Endodermal cell (in vitro differentiated cells): ENCODE data around the gene ACTN4. TPM values are rescaled to one million over a fixed set of nuclear protein-coding genes. Genes with fewer than 3 reads are reported as not detected.

Source experiments
- DNase-seq: peaks from one replicate; pipeline ENCODE4 v3.0.0-alpha.2; 2017
- H3K27ac ChIP-seq: 2 replicates; pipeline ENCODE4 v1.5.1; 2013; ENCODE audit warnings: mild to moderate bottlenecking, low read depth, low read length, moderate library complexity
- H3K27me3 ChIP-seq: 2 replicates; pipeline ENCODE4 v1.6.1; 2013; ENCODE audit warnings: mild to moderate bottlenecking, low read length, moderate library complexity; ENCODE audit not compliant: insufficient read depth, control insufficient read depth, poor library complexity, severe bottlenecking
- H3K36me3 ChIP-seq: 2 replicates; pipeline ENCODE4 v1.7.0; 2013; ENCODE audit warnings: mild to moderate bottlenecking, low read length, moderate library complexity; ENCODE audit not compliant: control insufficient read depth, insufficient read depth
- H3K4me1 ChIP-seq: one replicate; pipeline ENCODE4 v1.7.0; 2013; ENCODE audit warnings: low read length; ENCODE audit not compliant: control insufficient read depth, insufficient read depth
- H3K4me3 ChIP-seq: 2 replicates; pipeline ENCODE4 v1.5.1; 2013; ENCODE audit warnings: mild to moderate bottlenecking, low read length, moderate library complexity
- H3K9ac ChIP-seq: 2 replicates; pipeline ENCODE4 v1.6.1; 2013; ENCODE audit warnings: mild to moderate bottlenecking, low read length, moderate library complexity; ENCODE audit not compliant: poor library complexity, severe bottlenecking; ENCODE audit errors: extremely low read depth
- H3K9me3 ChIP-seq: 2 replicates; pipeline ENCODE4 v1.6.1; 2013; ENCODE audit warnings: mild to moderate bottlenecking, low read length, moderate library complexity; ENCODE audit not compliant: control insufficient read depth
- H3K27ac Mint-ChIP-seq: 2 replicates; pipeline ENCODE4 v1.8.0; 2020; ENCODE audit warnings: mixed read lengths
- H3K27me3 Mint-ChIP-seq: 2 replicates; pipeline ENCODE4 v1.8.0; 2021; ENCODE audit warnings: mild to moderate bottlenecking, mixed read lengths; ENCODE audit not compliant: insufficient read depth
- H3K36me3 Mint-ChIP-seq: 2 replicates; pipeline ENCODE4 v1.8.0; 2020; ENCODE audit warnings: low read depth, mixed read lengths
- H3K4me1 Mint-ChIP-seq: 2 replicates; pipeline ENCODE4 v1.8.0; 2020; ENCODE audit warnings: mixed read lengths
- H3K4me3 Mint-ChIP-seq: 2 replicates; pipeline ENCODE4 v1.8.0; 2020; ENCODE audit warnings: mild to moderate bottlenecking, moderate library complexity, mixed read lengths
- H3K9me3 Mint-ChIP-seq: 2 replicates; pipeline ENCODE4 v1.8.0; 2020; ENCODE audit warnings: mild to moderate bottlenecking, mixed read lengths
- CTCF ChIP-seq: fragments of 200-600 bp; sonication (generic); conservative IDR thresholded peaks from 2 replicates; pipeline ENCODE4 v1.5.0; 2021; ENCODE audit warnings: antibody characterized with exemption, mild to moderate bottlenecking
- WGBS, 2 experiments: methylation state at CpG; one replicate each; pipeline versions ENCODE4 v1.1.5 to v1.1.7; 2013; ENCODE audit warnings: missing lambda C conversion rate in 2 of 2, mixed read lengths in 1 of 2; ENCODE audit not compliant: insufficient coverage in 1 of 2, insufficient read length in 1 of 2; 5-methylcytosine and 5-hydroxymethylcytosine counted together
- total RNA-seq, 2 donors: library from RNA; stranded (reverse); fragmentation: NEBNext Ultra II Directional in 1 of 2; extraction: Animal tissue kit (Norgen Biotek cat#: 25700) in 1 of 2; gene quantifications; 2 replicates in 1 of 2; 3 replicates in 1 of 2; pipeline ENCODE4 v1.2.1, GENCODE V29; 2021

The ACTN4 gene
- total RNA-seq, 2 donors from 2014 or later: 378 to 437 TPM

GRCh38 chr19:38737921-38738737 is 90.7 kb downstream of the ACTN4 start:
- peaks cover 5% of the 10 kb centered on the region for H3K4me1 Mint-ChIP-seq

GRCh38 chr19:38739440-38740256 is 92.2 kb downstream of the ACTN4 start:
- 91 to 93% methylated on average over 8 to 16 of the region's 16 CpGs for WGBS, 2 experiments
- Histone ChIP-seq H3K9ac (no peak overlapping the region), H3K4me1 (peaks cover 4% of the 10 kb centered on the region), H3K36me3 (no peaks in the 10 kb centered on the region), H3K27me3 (no peaks in the 10 kb centered on the region), H3K4me3 (no peak overlapping the region), H3K27ac (no peak overlapping the region), H3K9me3 (no peaks in the 10 kb centered on the region)
- Mint-ChIP-seq H3K4me3 (no peak overlapping the region), H3K27me3 (peaks cover 7% of the 10 kb centered on the region), H3K36me3 (peaks cover 8% of the 10 kb centered on the region), H3K4me1 (peaks cover 5% of the 10 kb centered on the region), H3K9me3 (peaks cover 2% of the 10 kb centered on the region), H3K27ac (no peak overlapping the region)
- TF ChIP-seq CTCF: no peak
- peak; percentile 41 for DNase-seq

More at GRCh38 chr19:38737921-38738737, 90.7 kb downstream of the ACTN4 start:
- TF ChIP-seq CTCF: peak; percentile 51
- H3K27ac Mint-ChIP-seq: no peak overlapping the region
- peaks cover 6% of the 10 kb centered on the region for H3K4me1 ChIP-seq
- H3K9me3 ChIP-seq: no peaks in the 10 kb centered on the region
- H3K27me3 ChIP-seq: no peaks in the 10 kb centered on the region
- 87 to 94% methylated on average over 14 to 20 of the region's 21 CpGs for WGBS, 2 experiments
- peak; percentile 51 for DNase-seq
- peaks cover 2% of the 10 kb centered on the region for H3K9me3 Mint-ChIP-seq
- no peak overlapping the region for H3K27ac ChIP-seq
- H3K9ac ChIP-seq: no peak overlapping the region
- H3K27me3 Mint-ChIP-seq: peaks cover 7% of the 10 kb centered on the region
- H3K4me3 Mint-ChIP-seq: no peak overlapping the region
- H3K36me3 Mint-ChIP-seq: peaks cover 8% of the 10 kb centered on the region
- no peaks in the 10 kb centered on the region for H3K36me3 ChIP-seq
- H3K4me3 ChIP-seq: no peak overlapping the region

- Mint-ChIP-seq H3K4me3 (no peak overlapping the region), H3K4me1 (peaks cover 2% of the 10 kb centered on the region)
These were observed 92.8 kb downstream of the ACTN4 start for GRCh38 chr19:38740257-38740592.

More at GRCh38 chr19:38740257-38740592, 92.8 kb downstream of the ACTN4 start:
- WGBS, 2 experiments: 93 to 100% methylated on average over 5 to 9 of the region's 9 CpGs
- Mint-ChIP-seq H3K27me3 (peaks cover 7% of the 10 kb centered on the region), H3K9me3 (peaks cover 2% of the 10 kb centered on the region), H3K27ac (no peak overlapping the region), H3K36me3 (peaks cover 8% of the 10 kb centered on the region)
- no peaks in the 10 kb centered on the region for H3K9me3 ChIP-seq
- no peaks in the 10 kb centered on the region for H3K4me1 ChIP-seq
- no peak overlapping the region for H3K9ac ChIP-seq
- DNase-seq: no peak
- no peaks in the 10 kb centered on the region for H3K27me3 ChIP-seq
- H3K27ac ChIP-seq: no peak overlapping the region
- no peak overlapping the region for H3K4me3 ChIP-seq
- no peaks in the 10 kb centered on the region for H3K36me3 ChIP-seq
- no peak for TF ChIP-seq CTCF
